Occipital lobe (tissue), 2 donors: ENCODE results near the gene BFSP1. TPM values are rescaled to one million over a fixed set of nuclear protein-coding genes. Genes with fewer than 3 reads are reported as not detected.

ENCODE experiments used
- DNase-seq: peaks from one replicate; lab custom pipeline; 2025; lab: John Stamatoyannopoulos, UW
- total RNA-seq: library from RNA; depleted of rRNA; stranded (reverse); fragments of >200 nt; gene quantifications from one replicate; pipeline ENCODE4 v1.2.3, GENCODE V29; 2014

The BFSP1 gene
- total RNA-seq, 1 donor from 2014 or later: 0.31 TPM

DNA sequence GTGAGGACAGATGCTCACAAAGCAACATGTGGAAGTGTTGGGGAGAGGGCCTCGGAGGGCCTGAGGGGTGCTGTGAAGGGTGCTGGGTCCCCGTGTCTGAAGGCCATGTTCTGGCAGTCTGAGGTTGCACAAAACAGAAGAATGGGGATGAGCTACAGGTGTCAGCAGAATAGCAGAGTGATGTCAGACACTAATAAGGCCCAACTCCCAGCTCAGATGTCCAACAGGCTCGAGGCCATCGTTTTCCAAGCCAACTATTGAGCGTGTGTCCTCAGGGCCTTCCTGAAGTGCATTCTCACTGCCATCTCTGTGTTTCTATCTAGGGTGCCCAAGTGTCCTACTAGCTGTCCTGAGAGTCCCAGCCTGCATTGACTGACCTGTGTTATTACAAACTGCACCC lies 7.9 kb downstream of the BFSP1 start:
- no peak for DNase-seq

DNA sequence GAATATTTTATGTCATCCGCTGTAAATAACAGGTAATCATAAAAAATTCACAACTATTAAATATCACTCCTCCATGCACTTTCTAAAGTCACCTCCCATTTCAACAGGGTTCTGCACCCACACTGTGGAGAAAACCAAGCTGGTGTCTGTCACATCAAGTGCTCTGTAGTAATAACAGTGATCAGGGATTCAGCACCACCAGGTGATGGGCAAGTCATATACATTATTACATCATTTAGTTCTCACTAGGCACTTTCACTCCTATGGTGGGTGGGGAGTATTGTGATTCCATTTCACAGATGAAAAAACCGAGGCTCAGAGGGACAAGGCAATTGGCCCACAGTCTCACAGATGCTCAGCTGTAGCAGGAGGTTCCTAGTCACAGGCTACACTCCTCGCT lies 8.7 kb downstream of the BFSP1 start:
- DNase-seq: no peak

DNA sequence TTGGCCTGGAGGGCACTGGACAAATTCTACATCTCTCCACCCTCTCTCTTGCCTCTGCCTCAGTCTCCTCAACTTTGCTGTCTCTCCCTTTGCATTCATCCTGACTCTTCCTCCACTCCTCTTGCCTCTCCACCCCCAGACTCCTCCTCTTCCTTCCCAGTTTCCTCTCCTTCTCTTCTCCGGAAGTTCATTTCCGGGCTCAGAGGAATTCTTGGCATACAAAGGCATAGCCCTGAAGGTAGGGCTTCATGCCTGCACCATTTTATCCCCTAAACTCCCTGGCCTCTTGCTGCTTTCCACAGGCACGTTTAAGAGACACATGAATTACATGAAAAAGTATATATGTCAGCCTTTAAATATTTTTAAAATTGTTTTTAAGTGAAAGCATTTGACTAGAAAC lies 10.6 kb downstream of the BFSP1 start:
- no peak for DNase-seq

DNA sequence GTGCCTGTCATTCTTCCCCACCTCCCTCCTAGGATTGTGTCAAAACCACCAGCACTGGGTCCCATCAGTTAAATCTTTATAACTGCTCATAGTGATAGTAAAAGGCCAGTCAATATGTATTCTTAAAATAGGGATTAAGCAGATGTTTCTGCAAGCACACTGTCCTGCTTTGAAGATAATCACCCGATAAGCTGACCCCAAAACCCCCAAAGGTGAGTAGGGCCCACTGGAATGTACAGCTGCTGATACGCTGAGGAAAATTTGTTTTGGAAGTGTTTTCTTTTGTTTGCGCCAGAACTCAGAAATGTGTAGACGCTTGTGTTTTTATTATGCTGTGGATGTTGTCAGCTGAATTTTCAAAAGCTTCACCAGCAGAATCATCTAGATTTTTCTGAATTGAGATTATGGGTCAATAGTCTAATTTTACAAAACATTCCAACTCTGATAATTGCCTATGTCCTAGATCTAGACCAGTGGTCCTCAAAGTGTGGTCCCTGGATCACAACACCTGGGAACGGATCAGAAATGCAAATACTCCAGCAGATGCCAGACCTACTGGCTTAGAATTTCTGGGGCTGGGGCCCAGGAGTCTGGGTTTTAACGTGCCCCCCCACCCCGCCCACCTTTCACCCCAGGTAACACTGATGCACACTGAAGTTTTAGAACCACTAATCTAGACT lies 11.4 kb downstream of the BFSP1 start:
- DNase-seq: no peak

DNA sequence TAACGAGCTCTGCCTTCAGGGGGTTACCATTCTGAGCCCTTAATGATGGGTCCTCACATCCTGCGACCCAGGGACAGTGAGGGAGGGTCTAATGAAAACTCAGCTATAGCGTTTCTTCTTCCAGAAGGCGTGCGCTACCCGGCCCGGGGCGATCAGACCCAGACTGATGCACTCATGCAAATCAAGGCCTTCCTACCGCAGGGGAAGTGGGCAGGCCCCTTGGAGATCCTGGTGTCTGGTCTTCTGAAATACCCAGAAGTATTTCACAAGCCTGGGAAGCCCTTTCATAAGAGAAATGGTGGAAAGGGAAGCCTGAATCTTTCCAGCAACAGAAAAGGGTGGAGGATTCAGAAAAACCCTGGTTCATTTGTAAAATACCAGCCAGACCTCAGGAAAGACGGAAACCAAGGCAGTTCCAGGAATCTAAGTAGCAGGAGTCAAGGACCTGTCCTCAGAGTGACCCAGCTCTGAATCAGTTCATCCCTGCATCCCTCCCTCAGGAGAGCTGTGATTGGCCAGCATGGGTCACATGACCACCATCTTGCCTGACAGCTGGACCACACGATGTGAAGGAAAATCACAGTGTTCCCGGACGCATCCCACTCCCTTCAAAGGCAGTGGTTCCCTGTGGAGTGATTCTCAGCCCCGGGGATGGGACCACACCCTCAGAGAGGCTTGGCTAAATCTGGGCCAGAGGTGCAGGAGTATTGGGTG lies 12.7 kb downstream of the BFSP1 start:
- DNase-seq: no peak

DNA sequence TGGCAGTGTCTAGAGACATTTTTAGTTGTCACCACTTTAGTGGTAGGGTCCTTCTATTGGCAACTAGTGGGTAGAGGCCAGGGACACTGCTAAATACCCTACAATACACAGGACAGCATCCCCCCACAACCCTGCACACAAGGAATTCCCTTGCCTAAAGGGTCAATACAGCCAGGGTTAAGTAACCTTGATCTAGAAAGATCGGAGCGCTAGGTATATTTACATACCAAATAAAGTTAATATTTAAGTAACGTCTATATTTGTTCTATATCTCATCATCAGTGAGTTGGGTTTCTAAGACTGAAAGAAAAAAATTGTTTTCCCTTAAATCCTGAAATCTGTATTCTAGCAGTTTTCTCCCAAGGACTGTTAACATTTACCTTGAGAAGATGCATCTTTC lies 16.1 kb downstream of the BFSP1 start:
- DNase-seq: no peak

DNA sequence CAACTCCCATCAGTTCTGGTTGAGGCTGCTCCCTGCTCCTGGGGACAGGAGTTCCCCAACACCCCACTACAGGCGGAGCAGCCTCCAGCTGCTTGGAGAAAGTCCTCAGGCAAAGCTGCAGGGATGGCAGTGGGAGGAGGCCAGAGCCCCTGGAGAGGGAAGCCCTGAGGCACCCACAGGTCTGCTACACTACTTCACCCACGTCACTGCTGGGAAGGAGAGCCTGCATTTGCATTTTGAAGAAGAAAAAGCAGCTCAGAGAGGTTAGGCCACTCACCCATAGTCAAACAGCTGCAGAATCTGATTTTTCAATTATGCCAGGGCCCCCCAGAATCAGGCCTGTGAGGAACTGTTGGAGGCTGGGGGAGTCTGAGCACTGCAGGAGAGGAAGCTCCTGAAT lies 17.2 kb downstream of the BFSP1 start:
- DNase-seq: no peak

DNA sequence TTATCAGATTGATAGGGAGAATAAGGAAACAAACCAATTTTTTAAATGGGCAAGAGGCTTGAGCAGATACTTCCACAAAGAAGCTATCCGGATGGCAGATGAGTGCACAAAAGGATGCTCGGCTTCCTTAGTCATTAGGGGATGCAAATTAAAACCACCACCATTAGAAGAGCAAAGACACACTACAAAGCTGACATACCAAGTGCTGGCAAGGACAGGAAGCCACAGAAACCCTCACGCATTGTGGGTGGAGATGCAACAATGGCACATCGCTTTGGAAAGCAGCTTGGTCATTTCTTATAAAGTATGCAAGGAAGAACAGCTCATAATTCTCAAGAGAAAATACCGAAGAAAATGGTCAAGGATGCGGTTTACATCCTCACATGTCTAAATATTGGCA lies 19.8 kb downstream of the BFSP1 start:
- DNase-seq: no peak

DNA sequence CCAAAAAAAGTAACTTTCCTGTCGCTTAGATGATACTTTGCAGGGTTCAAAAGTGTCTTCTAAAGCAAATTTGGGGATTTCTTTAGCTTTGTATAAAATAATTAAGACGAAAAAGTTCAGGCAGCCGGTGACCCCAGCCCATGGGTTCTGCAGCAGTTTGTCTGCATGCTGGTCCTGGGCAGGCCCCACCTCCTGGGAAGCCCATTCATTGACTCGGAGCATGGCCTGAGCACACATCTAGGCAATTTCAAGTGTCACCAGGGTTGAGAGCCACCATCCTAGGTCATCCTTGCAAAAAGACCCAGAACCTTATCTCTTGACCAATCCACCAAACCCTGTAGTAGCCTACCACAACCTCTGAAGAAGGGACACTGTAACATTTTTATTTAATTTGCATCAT lies 20.6 kb downstream of the BFSP1 start:
- no peak for DNase-seq

DNA sequence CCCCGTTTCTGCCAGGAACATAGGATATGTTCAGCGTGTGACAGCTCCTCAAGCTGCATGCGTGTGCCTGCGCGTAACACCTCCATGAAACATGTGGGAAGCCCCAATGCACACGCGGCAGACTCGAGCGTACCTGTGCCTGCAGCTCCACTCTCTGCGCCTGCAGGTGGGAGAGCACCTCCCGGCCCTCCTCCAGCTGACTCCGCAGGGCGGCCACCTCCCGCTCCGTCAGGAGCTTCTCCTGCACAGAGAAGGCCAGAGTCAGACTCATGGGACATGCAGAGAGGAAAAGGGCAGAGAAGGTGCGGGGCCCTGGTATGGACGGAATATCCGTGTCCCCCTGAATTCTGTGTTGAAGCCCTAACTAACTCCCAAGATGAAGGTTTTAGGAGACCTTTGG lies 22.4 kb downstream of the BFSP1 start:
- DNase-seq: no peak

DNA sequence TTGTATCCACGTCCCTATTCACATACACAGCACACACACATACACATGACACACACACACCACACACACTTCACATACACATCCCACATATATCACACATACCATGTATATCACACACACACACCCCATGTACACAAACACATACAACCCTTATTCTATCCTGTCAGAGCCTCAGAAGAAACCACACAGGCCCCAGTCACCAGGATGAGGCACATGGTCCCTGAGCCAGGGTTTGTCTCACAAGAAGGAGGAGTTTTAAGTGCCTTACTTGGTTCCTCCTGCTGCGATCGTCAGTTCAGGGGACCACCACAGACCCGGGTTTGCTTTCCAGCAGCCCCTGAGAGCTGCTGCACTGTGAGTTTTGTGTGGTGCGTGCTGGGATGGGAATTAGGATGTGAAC lies 23.6 kb downstream of the BFSP1 start:
- DNase-seq: no peak

DNA sequence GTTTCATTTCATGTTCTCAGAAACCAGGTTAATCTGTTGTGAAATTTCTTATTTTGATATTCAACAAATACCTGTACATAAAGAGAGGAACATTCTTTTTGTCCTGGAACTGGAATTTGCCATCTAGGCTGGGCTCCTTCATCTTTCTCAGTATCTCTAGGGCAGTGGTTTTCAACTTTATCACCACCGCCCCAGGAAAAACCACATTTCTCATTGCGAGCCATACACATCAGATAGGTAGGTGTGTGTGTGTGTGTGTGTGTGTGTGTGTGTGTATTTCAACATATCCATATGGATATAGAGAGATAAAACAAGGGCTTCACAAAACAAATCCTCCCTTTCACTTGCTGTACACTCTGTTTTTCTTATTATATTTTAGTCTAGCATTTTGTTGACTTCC lies 24.1 kb downstream of the BFSP1 start:
- DNase-seq: no peak

DNA sequence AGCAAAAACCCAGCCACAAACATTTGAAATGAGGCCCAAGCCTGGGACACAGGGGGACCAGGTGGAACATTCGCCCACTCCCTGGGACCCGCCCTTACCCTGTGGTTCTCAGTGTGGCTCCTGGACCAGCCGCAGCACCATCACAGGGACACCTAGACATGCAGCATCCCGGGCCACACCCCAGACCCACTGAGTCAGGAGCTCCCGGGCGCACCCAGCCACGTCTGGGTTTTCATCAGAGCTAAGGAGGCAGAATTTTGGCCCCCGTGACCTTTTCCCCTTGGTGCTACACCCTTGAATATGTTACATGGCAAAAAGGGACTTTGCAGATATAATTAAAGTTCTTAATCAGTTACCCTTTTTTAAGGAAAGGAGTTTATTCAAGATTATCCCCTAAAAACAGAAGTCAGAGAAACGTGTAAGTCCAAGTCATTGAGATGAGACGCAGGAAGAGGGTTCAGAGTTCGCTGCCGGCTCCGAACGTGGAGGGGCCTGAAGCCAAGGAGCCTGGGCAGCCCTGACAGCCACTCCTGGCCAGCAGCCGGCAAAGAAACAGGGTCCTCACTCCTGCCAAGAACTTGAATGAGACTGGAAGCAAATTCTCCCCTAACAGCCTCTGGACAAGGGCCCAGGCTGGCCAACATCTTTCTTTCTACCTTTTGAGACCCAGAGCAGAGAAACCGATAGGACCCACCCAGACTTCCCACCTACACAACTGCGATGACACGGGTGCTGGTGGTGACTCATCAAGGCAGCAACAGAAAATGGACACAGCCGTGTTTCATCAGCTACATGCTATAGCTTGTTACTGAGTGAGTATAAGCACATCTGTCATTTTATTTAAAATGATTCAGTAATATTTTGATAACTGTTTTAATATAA lies 25.3 kb downstream of the BFSP1 start:
- no peak for DNase-seq

DNA sequence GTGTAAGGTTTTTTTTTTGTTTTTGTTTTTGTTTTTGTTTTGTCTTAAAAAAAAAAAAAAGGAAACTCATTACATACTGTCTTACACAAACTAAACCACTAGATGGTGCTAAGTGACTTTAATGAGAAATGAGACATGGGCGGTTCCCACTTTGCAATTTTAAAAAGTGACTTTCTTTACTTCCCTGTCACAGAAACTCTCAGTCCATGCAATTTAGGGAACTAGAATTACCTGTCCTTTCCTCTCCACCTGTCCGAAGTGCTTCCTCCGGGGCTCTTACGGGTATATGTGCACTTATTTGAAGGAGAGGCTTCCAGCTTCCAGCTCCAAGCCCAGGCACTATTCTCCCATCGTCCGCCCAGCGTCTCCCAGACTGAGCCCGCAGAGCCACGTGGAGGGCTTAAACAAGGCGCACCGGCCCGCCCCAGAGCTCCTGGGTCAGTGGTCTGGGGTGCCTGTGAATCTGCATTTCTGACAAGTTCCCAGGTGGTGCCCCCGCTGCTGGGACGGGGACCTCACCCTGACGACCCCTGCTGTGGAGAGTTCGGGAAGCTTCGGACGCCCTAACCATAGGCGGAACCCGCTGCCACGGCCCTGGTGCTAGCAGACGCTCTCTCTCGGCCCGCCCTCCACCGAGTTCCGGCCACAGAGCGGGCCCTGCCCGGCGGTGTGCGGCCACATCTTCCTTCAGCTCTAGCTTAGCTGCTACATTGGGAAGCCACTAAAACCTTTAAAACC lies 26.1 kb downstream of the BFSP1 start:
- no peak for DNase-seq

DNA sequence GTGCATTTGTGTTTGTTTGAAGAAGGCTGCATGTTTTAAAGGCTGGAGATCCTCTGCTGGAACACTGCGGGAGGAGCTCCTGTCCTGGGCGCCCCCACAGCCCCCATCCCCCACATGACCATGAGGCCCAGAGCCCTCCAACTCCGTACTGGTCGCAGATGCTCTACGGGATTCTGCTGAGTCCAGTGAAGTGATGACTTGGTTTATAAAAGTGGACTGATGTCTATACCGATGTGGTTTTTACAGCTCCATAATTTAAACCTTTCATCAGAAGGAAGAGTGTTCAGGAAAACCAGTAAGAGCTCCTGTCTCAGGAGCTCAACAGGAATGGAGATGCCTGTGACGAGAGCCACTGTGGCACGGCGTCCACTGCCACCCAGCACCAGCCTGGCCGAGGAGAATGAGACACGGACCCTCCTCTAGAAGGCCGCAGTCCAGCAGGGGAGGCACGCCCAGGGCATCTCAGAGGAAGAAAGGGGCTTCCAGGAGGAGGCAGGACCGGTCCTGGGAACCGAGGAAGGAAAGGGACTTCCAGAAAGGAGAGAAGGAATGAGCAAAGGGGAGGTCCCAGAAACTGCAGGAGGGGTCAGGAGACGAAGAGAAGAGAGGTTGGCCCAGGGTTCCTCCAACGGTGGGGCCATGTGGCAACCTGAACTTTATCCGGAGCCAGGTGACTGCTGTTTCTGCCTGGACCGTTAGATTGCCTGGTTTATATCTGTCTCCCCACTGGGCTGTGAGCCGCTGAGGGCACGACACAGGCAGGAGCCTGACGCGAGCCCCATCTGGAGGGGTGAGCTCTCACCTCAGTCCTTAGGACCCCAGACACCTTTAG lies 26.9 kb downstream of the BFSP1 start:
- no peak for DNase-seq

DNA sequence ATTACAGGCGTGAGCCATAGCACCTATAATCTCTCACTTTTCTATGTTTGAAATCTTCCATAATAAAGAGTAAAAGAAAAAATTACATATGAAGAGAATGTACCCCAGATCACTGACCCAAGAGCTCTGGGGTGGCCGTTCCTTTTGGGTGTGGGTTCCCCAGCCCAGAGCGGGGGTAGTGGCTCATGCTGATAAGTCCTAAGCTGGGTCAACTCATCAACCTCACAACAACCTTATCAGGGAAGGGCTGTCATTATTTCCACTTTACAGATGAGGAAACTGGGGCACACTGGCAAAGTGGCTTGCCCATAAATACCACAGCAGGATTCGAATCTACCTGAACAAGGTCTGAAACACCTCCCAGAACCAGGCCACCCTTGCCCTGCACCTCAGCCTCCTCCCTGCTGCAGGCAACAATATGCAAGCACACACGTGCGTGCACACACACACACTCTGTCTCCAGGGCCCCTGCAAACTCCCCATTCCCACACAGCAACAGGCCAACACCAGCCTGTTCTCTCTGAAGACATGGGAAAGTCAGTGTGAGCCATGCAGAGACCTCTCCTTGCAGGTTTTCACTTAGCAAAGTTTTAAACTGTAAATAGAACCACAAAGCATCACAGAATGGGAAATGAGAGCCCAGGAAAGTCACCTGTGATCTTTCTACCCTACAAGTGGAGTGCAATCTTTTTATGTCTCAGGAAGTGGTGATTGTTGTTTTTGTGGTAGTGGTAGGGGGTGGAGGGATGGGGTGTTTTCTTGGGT lies 27.7 kb downstream of the BFSP1 start:
- no peak for DNase-seq

DNA sequence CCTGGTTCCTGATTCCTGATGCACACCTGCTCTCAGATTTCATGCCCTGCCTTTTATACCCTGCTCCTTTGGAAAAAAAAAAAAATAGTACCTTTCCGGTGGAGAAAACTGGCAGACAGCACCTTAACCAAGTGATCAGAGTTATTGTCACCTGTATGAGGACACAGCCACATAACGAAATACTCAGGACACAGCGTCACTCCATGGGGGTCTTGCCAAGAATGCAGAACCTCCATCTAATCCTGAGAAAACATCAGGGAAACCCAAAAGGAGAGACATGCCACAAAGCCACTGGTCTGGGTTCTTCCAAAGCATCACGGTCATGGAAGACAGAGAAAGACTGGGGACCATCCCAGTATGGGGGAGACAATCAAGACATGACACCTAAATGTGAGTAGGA lies 29.1 kb downstream of the BFSP1 start:
- DNase-seq: no peak

DNA sequence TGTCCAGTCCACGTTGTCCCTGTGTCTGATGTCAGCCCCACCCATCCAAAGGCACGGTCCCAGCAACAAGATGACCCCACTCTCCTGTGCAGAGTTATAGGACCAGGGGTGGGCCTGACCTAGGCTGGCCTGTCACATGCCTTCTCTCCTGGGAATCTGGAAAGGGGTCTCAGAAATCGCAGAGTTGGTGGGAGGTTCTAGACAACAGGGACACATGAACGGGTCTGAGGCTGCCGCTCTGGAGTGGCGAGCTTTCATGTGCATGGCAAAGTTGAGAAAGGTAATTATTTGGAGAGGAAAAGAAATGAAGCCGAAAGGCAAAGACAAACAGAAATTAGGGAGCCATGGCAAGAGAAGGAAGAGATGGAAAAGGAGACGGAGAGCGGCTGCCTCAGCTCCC lies 29.5 kb downstream of the BFSP1 start:
- DNase-seq: no peak

DNA sequence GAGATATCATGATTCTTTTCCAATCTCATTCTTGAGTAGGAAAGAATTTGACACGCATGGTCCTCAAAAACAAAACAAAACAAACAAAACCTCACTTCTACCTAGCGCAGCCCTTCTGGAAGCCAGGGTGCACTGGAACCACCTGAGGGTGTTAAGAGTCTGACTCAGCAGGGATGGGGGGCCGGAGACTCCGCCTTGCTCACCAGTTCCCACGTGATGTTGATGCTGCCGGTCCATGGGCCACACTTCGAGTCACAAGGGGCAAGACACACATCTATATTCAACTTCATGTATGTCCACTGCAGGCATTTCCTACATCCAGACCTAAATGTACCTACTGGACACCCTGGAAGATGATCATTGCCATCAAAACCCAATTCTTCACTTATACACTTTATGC lies 30.4 kb downstream of the BFSP1 start:
- no peak for DNase-seq

DNA sequence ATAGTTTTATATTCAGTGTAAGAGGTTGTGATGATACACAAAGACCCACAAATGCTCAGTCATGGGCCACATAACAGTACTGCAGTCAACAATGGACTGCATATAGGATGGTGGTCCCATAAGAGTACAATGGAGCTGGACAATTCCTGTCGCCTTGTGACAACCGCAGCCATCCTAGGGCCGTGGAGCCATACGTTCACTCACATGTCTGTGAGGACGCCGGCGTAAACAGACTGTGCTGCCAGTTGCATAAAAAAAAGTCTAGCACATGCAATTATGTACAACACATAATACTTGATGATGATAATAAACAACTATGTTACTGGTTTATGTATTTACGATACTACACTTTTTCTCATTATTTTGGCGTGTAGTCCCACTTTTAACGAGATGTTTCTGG lies 30.9 kb downstream of the BFSP1 start:
- DNase-seq: no peak
